ENCODE data around the gene SERGEF.

DNA sequence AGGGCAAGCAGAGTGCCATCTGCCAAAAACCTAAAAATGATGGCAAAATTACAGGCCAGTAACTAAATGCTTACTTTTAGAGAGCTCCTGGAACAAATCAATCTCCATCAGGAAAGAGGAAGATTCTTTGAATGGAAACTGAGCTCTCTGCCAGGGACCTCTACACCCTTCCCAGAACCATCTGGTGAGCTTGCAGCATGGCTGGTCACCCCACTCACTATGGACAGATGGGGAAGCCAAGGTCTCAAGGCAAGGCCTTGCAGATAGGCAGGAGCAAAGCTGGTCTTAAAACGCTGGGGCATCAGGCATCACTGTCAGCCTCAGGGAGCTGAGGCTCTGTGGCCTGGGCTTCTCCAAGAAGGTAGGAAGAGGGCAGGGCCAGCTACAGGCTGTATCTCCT, 36.2 kb downstream of the SERGEF start:
- TF ChIP-seq POLR2AphosphoS5 (IDR thresholded peaks at IDR 0.05; ENCODE audit: low read depth): no peak
- TF ChIP-seq, protein P1, sequence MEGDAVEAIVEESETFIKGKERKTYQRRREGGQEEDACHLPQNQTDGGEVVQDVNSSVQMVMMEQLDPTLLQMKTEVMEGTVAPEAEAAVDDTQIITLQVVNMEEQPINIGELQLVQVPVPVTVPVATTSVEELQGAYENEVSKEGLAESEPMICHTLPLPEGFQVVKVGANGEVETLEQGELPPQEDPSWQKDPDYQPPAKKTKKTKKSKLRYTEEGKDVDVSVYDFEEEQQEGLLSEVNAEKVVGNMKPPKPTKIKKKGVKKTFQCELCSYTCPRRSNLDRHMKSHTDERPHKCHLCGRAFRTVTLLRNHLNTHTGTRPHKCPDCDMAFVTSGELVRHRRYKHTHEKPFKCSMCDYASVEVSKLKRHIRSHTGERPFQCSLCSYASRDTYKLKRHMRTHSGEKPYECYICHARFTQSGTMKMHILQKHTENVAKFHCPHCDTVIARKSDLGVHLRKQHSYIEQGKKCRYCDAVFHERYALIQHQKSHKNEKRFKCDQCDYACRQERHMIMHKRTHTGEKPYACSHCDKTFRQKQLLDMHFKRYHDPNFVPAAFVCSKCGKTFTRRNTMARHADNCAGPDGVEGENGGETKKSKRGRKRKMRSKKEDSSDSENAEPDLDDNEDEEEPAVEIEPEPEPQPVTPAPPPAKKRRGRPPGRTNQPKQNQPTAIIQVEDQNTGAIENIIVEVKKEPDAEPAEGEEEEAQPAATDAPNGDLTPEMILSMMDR (IDR thresholded peaks at IDR 0.05; ENCODE audit: insufficient read depth, low read length): no peak

Data from HL-60 (cell line).